Fibroblast of skin of back (primary cell): Measurements from ENCODE around the gene CCDC148.

Experiments used
- DNase-seq: peaks from one replicate; pipeline ENCODE4 v3.0.0-alpha.2; 2013

The CCDC148 gene

GRCh38 chr2:158205215-158205614 is 251.3 kb downstream of the CCDC148 start:
- DNase-seq, result no peak

GRCh38 chr2:158204741-158205165 is 251.8 kb downstream of the CCDC148 start:
- peak; percentile 84 for DNase-seq

GRCh38 chr2:158202161-158202815 is 254.3 kb downstream of the CCDC148 start:
- peak; percentile 64 for DNase-seq

- DNase-seq, result no peak
These were observed 256.5 kb downstream of the CCDC148 start for GRCh38 chr2:158199928-158200650.

GRCh38 chr2:158197940-158198339 is 258.6 kb downstream of the CCDC148 start:
- DNase-seq, result no peak

GRCh38 chr2:158194229-158194628 is 262.3 kb downstream of the CCDC148 start:
- no peak for DNase-seq

- DNase-seq, result no peak
These were observed 263.8 kb downstream of the CCDC148 start for GRCh38 chr2:158192515-158193443.

- peak; percentile 12 for DNase-seq
These were observed 265.3 kb downstream of the CCDC148 start for GRCh38 chr2:158191076-158191895.

GRCh38 chr2:158189526-158189925 is 267.0 kb downstream of the CCDC148 start:
- DNase-seq, result no peak

GRCh38 chr2:158187908-158188307 is 268.6 kb downstream of the CCDC148 start:
- DNase-seq, result peak; percentile 8

GRCh38 chr2:158184556-158185343 is 271.8 kb downstream of the CCDC148 start:
- DNase-seq, result no peak

- no peak for DNase-seq
These were observed 272.6 kb downstream of the CCDC148 start for GRCh38 chr2:158184001-158184400.

- DNase-seq, result no peak
These were observed 273.8 kb downstream of the CCDC148 start for GRCh38 chr2:158182676-158183295.

GRCh38 chr2:158181171-158181570 is 275.4 kb downstream of the CCDC148 start:
- no peak for DNase-seq

- peak; percentile 26 for DNase-seq
These were observed 276.9 kb downstream of the CCDC148 start for GRCh38 chr2:158179660-158180059.

- DNase-seq, result no peak
These were observed 277.9 kb downstream of the CCDC148 start for GRCh38 chr2:158178646-158179045.

GRCh38 chr2:158174956-158175355 is 281.6 kb downstream of the CCDC148 start:
- DNase-seq, result no peak

GRCh38 chr2:158174495-158174894 is 282.1 kb downstream of the CCDC148 start:
- DNase-seq, result no peak

GRCh38 chr2:158172719-158173118 is 283.8 kb downstream of the CCDC148 start:
- no peak for DNase-seq

GRCh38 chr2:158154596-158154995 is 302.0 kb downstream of the CCDC148 start:
- no peak for DNase-seq
